WTC11 (cell line): ENCODE data around the gene RNF151. TPM values are rescaled to one million over a fixed set of nuclear protein-coding genes. Genes with fewer than 3 reads are reported as not detected.

ENCODE experiments used
- ATAC-seq: fragments of 200-7000 bp; cut with Tn5 transposase; 2 replicates; pipeline ENCODE4 v1.10.0; 2021; ENCODE audit warnings: mild to moderate bottlenecking, moderate library complexity
- CTCF ChIA-PET: fragments of 300-600 bp; sonication (Branson Sonifier 250); formaldehyde crosslinking; loops from one replicate; lab custom pipeline; 2021; ENCODE audit warnings: antibody characterized with exemption; lab: Charles Lee
- POLR2A ChIA-PET: fragments of 350-600 bp; sonication (Branson Sonifier 250); formaldehyde crosslinking; loops from one replicate; lab custom pipeline; 2021; ENCODE audit warnings: antibody characterized with exemption; lab: Charles Lee
- DNase-seq: peaks from one replicate; pipeline ENCODE4 v3.0.0; 2021; ENCODE audit warnings: low spot score
- H3K27ac Mint-ChIP-seq: 2 replicates; pipeline ENCODE4 v1.8.0; 2021; ENCODE audit warnings: mixed read lengths
- H3K27me3 Mint-ChIP-seq: 2 replicates; pipeline ENCODE4 v1.8.0; 2021; ENCODE audit warnings: low read depth, mild to moderate bottlenecking, moderate library complexity, mixed read lengths
- H3K36me3 Mint-ChIP-seq: 2 replicates; pipeline ENCODE4 v1.8.0; 2021; ENCODE audit warnings: mixed read lengths
- H3K4me1 Mint-ChIP-seq: 2 replicates; pipeline ENCODE4 v1.8.0; 2022; ENCODE audit warnings: mixed read lengths
- H3K4me3 Mint-ChIP-seq: 2 replicates; pipeline ENCODE4 v1.8.0; 2021; ENCODE audit warnings: mild to moderate bottlenecking, moderate library complexity, mixed read lengths
- H3K9me3 Mint-ChIP-seq: 2 replicates; pipeline ENCODE4 v1.8.0; 2021; ENCODE audit warnings: mixed read lengths
- ARID4B ChIP-seq: sonication (generic); formaldehyde crosslinking; IDR thresholded peaks from 2 replicates; pipeline ENCODE4 v1.8.0; 2023; ENCODE audit warnings: missing genetic modification reagents, mild to moderate bottlenecking, borderline replicate concordance
- CDX4 ChIP-seq: fragments of 250-450 bp; sonication (Bioruptor Pico); IDR thresholded peaks from 2 replicates; pipeline ENCODE4 v1.9.0; 2021; ENCODE audit warnings: moderate library complexity, mild to moderate bottlenecking, inconsistent platforms, borderline replicate concordance
- CTCF ChIP-seq: fragments of 200-600 bp; IDR thresholded peaks from 2 replicates; pipeline ENCODE4 v1.8.0; 2022; ENCODE audit warnings: antibody characterized with exemption
- FOXP4 ChIP-seq: sonication (generic); formaldehyde crosslinking; IDR thresholded peaks from 2 replicates; pipeline ENCODE4 v1.8.0; 2022; ENCODE audit warnings: mild to moderate bottlenecking, missing genetic modification reagents
- GABPB1 ChIP-seq: sonication (generic); formaldehyde crosslinking; IDR thresholded peaks from 2 replicates; pipeline ENCODE4 v1.8.1; 2023; ENCODE audit warnings: mild to moderate bottlenecking, missing genetic modification reagents
- HMGA2 ChIP-seq: fragments of 250-450 bp; sonication (Bioruptor Pico); IDR thresholded peaks from 2 replicates; pipeline ENCODE4 v1.4.0; 2021; ENCODE audit warnings: mild to moderate bottlenecking, moderate library complexity
- MAX ChIP-seq: sonication (generic); formaldehyde crosslinking; IDR thresholded peaks from 2 replicates; pipeline ENCODE4 v1.8.0; 2022; ENCODE audit warnings: mild to moderate bottlenecking, missing genetic modification reagents
- MYBL2 ChIP-seq: sonication (generic); formaldehyde crosslinking; IDR thresholded peaks from 2 replicates; pipeline ENCODE4 v1.8.1; 2023; ENCODE audit warnings: mild to moderate bottlenecking, moderate library complexity, missing genetic modification reagents
- NR2C2 ChIP-seq: sonication (generic); formaldehyde crosslinking; IDR thresholded peaks from 2 replicates; pipeline ENCODE4 v1.8.0; 2022; ENCODE audit warnings: mild to moderate bottlenecking, missing genetic modification reagents
- PRRX2 ChIP-seq: fragments of 250-450 bp; sonication (Bioruptor Pico); IDR thresholded peaks from 2 replicates; pipeline ENCODE4 v1.8.0; 2021; ENCODE audit warnings: mild to moderate bottlenecking
- RELA ChIP-seq: sonication (generic); formaldehyde crosslinking; IDR thresholded peaks from 2 replicates; pipeline ENCODE4 v1.8.1; 2022; ENCODE audit warnings: missing genetic modification reagents, mild to moderate bottlenecking, borderline replicate concordance
- TEAD4 ChIP-seq: sonication (generic); formaldehyde crosslinking; IDR thresholded peaks from 2 replicates; pipeline ENCODE4 v1.8.0; 2022; ENCODE audit warnings: mild to moderate bottlenecking, missing genetic modification reagents
- TP53 ChIP-seq: sonication (generic); formaldehyde crosslinking; IDR thresholded peaks from 2 replicates; pipeline ENCODE4 v1.8.1; 2023; ENCODE audit warnings: mild to moderate bottlenecking, missing genetic modification reagents
- ZNF138 ChIP-seq: sonication (generic); formaldehyde crosslinking; conservative IDR thresholded peaks from 2 replicates; pipeline ENCODE4 v1.8.1; 2022; ENCODE audit warnings: mild to moderate bottlenecking, moderate library complexity, missing genetic modification reagents
- ZNF281 ChIP-seq: sonication (generic); formaldehyde crosslinking; IDR thresholded peaks from 2 replicates; pipeline ENCODE4 v1.8.0; 2023; ENCODE audit warnings: mild to moderate bottlenecking, missing genetic modification reagents
- ZSCAN18 ChIP-seq: fragments of 250-450 bp; sonication (Bioruptor Pico); IDR thresholded peaks from 2 replicates; pipeline ENCODE4 v2.1.2; 2022; ENCODE audit warnings: mild to moderate bottlenecking, moderate library complexity
- total RNA-seq: library from RNA; stranded (reverse); gene quantifications from 3 replicates; pipeline ENCODE4 v1.2.3, GENCODE V29; 2021

The RNF151 gene
- total RNA-seq, 1 experiment from 2014 or later = 0.31 TPM

GRCh38 chr16:1950047-1950446 is 16.6 kb upstream of the RNF151 start:
- peaks cover 4% of the 10 kb centered on the region for H3K4me1 Mint-ChIP-seq
- no peak for DNase-seq
- H3K9me3 Mint-ChIP-seq = no peaks in the 10 kb centered on the region
- no peak overlapping the region for H3K27ac Mint-ChIP-seq
- peaks cover 8% of the 10 kb centered on the region; the same call in 1 of the 2 replicates for H3K27me3 Mint-ChIP-seq
- no peak for ATAC-seq
- ChIA-PET CTCF (interaction anchor here (1.0 to 3.8 kb wide), 2 partner anchors 8 to 21 kb away, joined by 3 to 29 read pairs; partner anchors contain the start of gene MSRB1), POLR2A (no interaction called here)
- H3K4me3 Mint-ChIP-seq = no peak overlapping the region
- TF ChIP-seq RELA (CRISPR knock-in tag) = no peak
- no peak for TF ChIP-seq GABPB1
- no peak for TF ChIP-seq MYBL2 (CRISPR knock-in tag)
- TF ChIP-seq PRRX2 (CRISPR knock-in tag) = no peak
- TF ChIP-seq NR2C2 = no peak
- TF ChIP-seq TP53 (CRISPR knock-in tag) = no peak
- no peak for TF ChIP-seq ZSCAN18 (CRISPR knock-in tag)
- no peaks in the 10 kb centered on the region for H3K36me3 Mint-ChIP-seq

- H3K9me3 Mint-ChIP-seq = no peaks in the 10 kb centered on the region
- DNase-seq = no peak
- TF ChIP-seq FOXP4 (CRISPR knock-in tag) = no peak
- H3K27ac Mint-ChIP-seq = no peak overlapping the region
- H3K36me3 Mint-ChIP-seq = no peaks in the 10 kb centered on the region
- H3K27me3 Mint-ChIP-seq = peaks cover 8% of the 10 kb centered on the region; the same call in 1 of the 2 replicates
- H3K4me1 Mint-ChIP-seq = peaks cover 4% of the 10 kb centered on the region
- H3K4me3 Mint-ChIP-seq = no peak overlapping the region
- ATAC-seq = no peak
- ChIA-PET CTCF (interaction anchor here (1.0 to 3.8 kb wide), 2 partner anchors 9 to 21 kb away, joined by 3 to 29 read pairs; partner anchors contain the start of gene MSRB1), POLR2A (no interaction called here)
Observed at GRCh38 chr16:1950559-1950958, 16.1 kb upstream of the RNF151 start.

GRCh38 chr16:1953734-1954133 is 12.9 kb upstream of the RNF151 start:
- DNase-seq (no peak), ATAC-seq (no peak)
- no peaks in the 10 kb centered on the region for H3K36me3 Mint-ChIP-seq
- no peak overlapping the region for H3K4me3 Mint-ChIP-seq
- H3K27me3 Mint-ChIP-seq = peaks cover 11% of the 10 kb centered on the region
- POLR2A ChIA-PET = no interaction called here
- CTCF ChIA-PET = interaction anchor here (0.9 to 3.8 kb wide), 3 partner anchors 12 to 187 kb away, joined by 3 to 29 read pairs (median 5); partner anchors contain the start of gene MSRB1
- no peaks in the 10 kb centered on the region for H3K9me3 Mint-ChIP-seq
- H3K4me1 Mint-ChIP-seq = peaks cover 4% of the 10 kb centered on the region
- no peak overlapping the region for H3K27ac Mint-ChIP-seq
- TF ChIP-seq ZNF281 (CRISPR knock-in tag) (no peak), MAX (CRISPR knock-in tag) (no peak), ZNF138 (CRISPR knock-in tag) (no peak), CDX4 (no peak), ARID4B (CRISPR knock-in tag) (no peak), HMGA2 (CRISPR knock-in tag) (no peak), TEAD4 (CRISPR knock-in tag) (no peak), CTCF (no peak), ZSCAN18 (CRISPR knock-in tag) (no peak)
